A673 (cell line): ENCODE measurements around the gene FARP1.

Experiments used
- CTCF ChIP-seq: fragments of 300-800, 200-600 bp; sonication (generic); conservative IDR thresholded peaks from 2 replicates; pipeline ENCODE4 v1.5.1; 2017; ENCODE audit warnings: low read depth, mild to moderate bottlenecking, antibody characterized with exemption, low read length, moderate library complexity, mixed read lengths
- EZH2 ChIP-seq: fragments of 200-600 bp; sonication (generic); IDR thresholded peaks from 2 replicates; pipeline ENCODE4 v1.6.1; 2017; ENCODE audit warnings: borderline replicate concordance, low read depth, mild to moderate bottlenecking, mixed read lengths, antibody characterized with exemption, low read length; ENCODE audit not compliant: poor library complexity, severe bottlenecking

DNA sequence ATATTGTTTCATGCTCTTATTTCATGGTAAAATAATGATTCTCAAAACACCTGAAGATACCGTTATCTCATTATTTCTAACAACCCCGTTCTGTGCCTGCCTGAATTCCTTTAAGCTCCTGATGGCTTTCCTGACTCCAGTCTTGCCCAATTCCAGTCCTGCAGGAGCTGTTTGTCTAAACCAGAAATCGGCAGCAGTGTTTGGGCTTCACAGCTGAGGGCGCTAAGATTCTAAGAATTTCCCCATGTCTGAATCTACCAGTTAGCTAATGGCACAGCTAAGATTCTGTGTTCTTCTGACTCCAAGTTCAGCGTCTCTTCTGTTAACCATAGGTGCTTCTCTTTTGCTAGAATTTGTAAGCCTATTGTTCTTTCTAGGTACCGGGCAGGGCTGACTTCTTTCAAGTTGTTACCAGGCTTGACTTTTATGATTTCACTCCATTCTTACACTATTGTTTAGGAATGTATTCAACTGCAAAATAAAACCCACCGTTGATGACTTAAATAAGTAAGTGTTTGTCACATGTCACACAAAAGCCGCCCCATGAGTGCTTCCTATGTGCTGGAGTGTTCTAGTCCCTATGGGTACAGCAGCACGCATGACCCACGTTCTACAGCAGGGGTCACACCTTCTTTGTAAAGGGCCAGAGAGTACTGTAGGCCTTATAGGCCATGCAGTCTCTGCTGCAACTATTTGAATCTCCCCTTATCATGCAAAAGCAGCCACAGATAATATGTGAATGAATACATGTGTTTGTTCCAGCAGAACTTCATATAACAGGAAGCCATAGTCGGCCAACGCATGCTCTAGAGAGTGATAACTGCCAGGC, 202.4 kb downstream of the FARP1 start:
- no peak for TF ChIP-seq CTCF
- TF ChIP-seq EZH2: no peak
